Heart right ventricle (tissue), 16 donors: Measurements from ENCODE around the gene R3HCC1L. TPM values are rescaled to one million over a fixed set of nuclear protein-coding genes. Genes with fewer than 3 reads are reported as not detected.

ENCODE experiments used
- ATAC-seq, 8 donors: fragments of 200-7000 bp; cut with Tn5 transposase; one replicate each; pipeline ENCODE4 v1.9.1; 2020; ENCODE audit warnings: mild to moderate bottlenecking in 8 of 8, moderate library complexity in 8 of 8, moderate number of reproducible peaks in 1 of 8
- DNase-seq, 2 donors: peaks; one replicate each; pipeline ENCODE4 v3.0.0-alpha.2; 2020
- H3K27ac ChIP-seq, 10 donors: fragments of 200-600 bp; sonication (generic) in 2 of 10; one replicate each; pipeline versions ENCODE4 v1.5.0 to v1.8.0; 2020 to 2022; ENCODE audit warnings: mild to moderate bottlenecking in 3 of 10
- H3K27me3 ChIP-seq, 7 donors: fragments of 200-600 bp; one replicate each; pipeline ENCODE4 v1.8.0; 2021 to 2022; ENCODE audit warnings: mild to moderate bottlenecking in 2 of 7
- H3K36me3 ChIP-seq, 9 donors: fragments of 200-600 bp; sonication (generic) in 1 of 9; one replicate each; pipeline versions ENCODE4 v1.5.0 to v1.8.0; 2020 to 2022; ENCODE audit warnings: mild to moderate bottlenecking in 2 of 9
- H3K4me1 ChIP-seq, 9 donors: fragments of 200-600 bp; sonication (generic) in 1 of 9; one replicate each; pipeline versions ENCODE4 v1.5.0 to v1.8.0; 2020 to 2022; ENCODE audit warnings: mild to moderate bottlenecking in 4 of 9
- H3K4me3 ChIP-seq, 10 donors: fragments of 200-600 bp; sonication (generic) in 2 of 10; one replicate each; pipeline versions ENCODE4 v1.5.0 to v1.8.0; 2020 to 2022; ENCODE audit warnings: mild to moderate bottlenecking in 7 of 10, moderate library complexity in 2 of 10
- H3K9me3 ChIP-seq, 11 donors: fragments of 200-600 bp in 10 of 11; sonication (generic) in 2 of 11; one replicate each; pipeline versions ENCODE4 v1.5.0 to v1.8.0; 2013 to 2022; ENCODE audit warnings: mild to moderate bottlenecking in 2 of 11, control low read depth in 1 of 11, moderate library complexity in 1 of 11
- CTCF ChIP-seq, 9 donors: fragments of 200-600 bp; sonication (generic) in 2 of 9; IDR thresholded peaks; one replicate each; pipeline versions ENCODE4 v1.5.0 to v1.8.0; 2021 to 2022; ENCODE audit warnings: antibody characterized with exemption in 9 of 9, mild to moderate bottlenecking in 5 of 9, moderate library complexity in 1 of 9
- WGBS, 2 donors: extraction: QIAGEN DNeasy Blood & Tissue Kit; methylation state at CpG; one replicate each; pipeline ENCODE4 v1.1.7; 2013; ENCODE audit warnings: inconsistent platforms in 1 of 2; 5-methylcytosine and 5-hydroxymethylcytosine counted together
- intact Hi-C, 10 donors: fragments of 100-400 bp; cut with DNase I; formaldehyde crosslinking; loops; one replicate each; pipeline versions ENCODE4 v1.11.1 to v1.14.2; 2022
- polyA plus RNA-seq, 2 donors: library from polyadenylated mRNA; stranded (reverse); fragments of 200-250 nt; gene quantifications; one replicate each; pipeline ENCODE4 v1.2.3, GENCODE V29; 2013
- total RNA-seq, 10 donors: library from RNA; stranded (reverse); fragmentation: NEBNext Ultra II Directional in 3 of 10; extraction: Animal tissue kit (Norgen Biotek cat#: 25700) in 3 of 10; gene quantifications; one replicate each; pipeline versions ENCODE4 v1.2.1 to v1.2.4, GENCODE V29; 2021 to 2023
- donor health status: Arrhythmogenic right ventricular cardiomyopathy.
- donor health status: ischemic (EF 13 %, LVEDD 7.1; RV severe dilation, severe dysfunction).
- donor health status: healthy with polysubstance abuse.
- donor health status: DM: no; HTN: yes; CAD: no.
- donor health status: DM: no; HTN: no; CAD: no.
- donor health status: ischemic (EF 25% LVEDD 6.9; RV normal size, moderate dysfunction).
- donor health status: ischemic (EF 25% LVEDD 5.7; RV mildly dilated, moderate dysfunction).
- donor health status: healthy.
- donor health status: DM: yes; HTN: yes; CAD: no.
- donor health status: Ischemic cardiomyopathy.
- donor health status: ischemic (EF 35%, LVEDD 5.7; RV mildly dilated, moderate dysfunction).
- donor health status: nonischemic (EF 11% LVEDD 7.7; RV severe dilation, severe dysfunction).
- donor health status: DM: yes; HTN: yes; CAD: no.
- donor health status: PGD.
- donor health status: ischemic (EF 29% LVEDD 5.4; RV normal size, mild dysfunction).
- donor health status: nonischemic (EF 23%, LVEDD 6.1; RV moderate dilation, normal function).

R3HCC1L gene
- total and polyA plus RNA-seq, 12 donors = 3.3 to 6.9 (median 5.2) TPM

GRCh38 chr10:98101366-98101765 is 33.1 kb upstream of the R3HCC1L start:
- Histone ChIP-seq H3K4me3 (no peak overlapping the region), H3K27me3 (peaks cover 0 to 18% (median 0%) of the 10 kb centered on the region in 7 donors), H3K4me1 (no peaks in the 10 kb centered on the region), H3K27ac (no peak overlapping the region), H3K9me3 (no peaks in the 10 kb centered on the region), H3K36me3 (no peaks in the 10 kb centered on the region)
- intact Hi-C loops = no loop called here
- DNase-seq (no peak), ATAC-seq (no peak)
- TF ChIP-seq CTCF (IDR thresholded peaks at IDR 0.05) = no peak
- 74 to 84% methylated on average over 2 of the region's 2 CpGs for WGBS, 2 donors

GRCh38 chr10:98104125-98104524 is 30.3 kb upstream of the R3HCC1L start:
- no peaks in the 10 kb centered on the region for H3K4me1 ChIP-seq
- no peak for TF ChIP-seq CTCF (IDR thresholded peaks at IDR 0.05)
- no peaks in the 10 kb centered on the region for H3K36me3 ChIP-seq
- no peak for DNase-seq
- no peak for ATAC-seq
- peaks cover 0 to 12% (median 0%) of the 10 kb centered on the region in 7 donors for H3K27me3 ChIP-seq
- H3K4me3 ChIP-seq = no peak overlapping the region
- H3K27ac ChIP-seq = no peak overlapping the region
- intact Hi-C loops = no loop called here
- H3K9me3 ChIP-seq = no peaks in the 10 kb centered on the region
- 63 to 82% methylated on average over 3 of the region's 3 CpGs for WGBS, 2 donors

- H3K4me3 ChIP-seq = no peak overlapping the region
- H3K9me3 ChIP-seq = no peaks in the 10 kb centered on the region
- no peak for DNase-seq
- whole genome bisulfite sequencing, 2 donors = 87% methylated on average over 1 of the region's 1 CpG
- no peak overlapping the region for H3K27ac ChIP-seq
- TF ChIP-seq CTCF (IDR thresholded peaks at IDR 0.05) = no peak
- H3K4me1 ChIP-seq = no peaks in the 10 kb centered on the region
- no peak for ATAC-seq
- peaks cover 0 to 22% (median 15%) of the 10 kb centered on the region in 7 donors for H3K27me3 ChIP-seq
- intact Hi-C loops = no loop called here
- H3K36me3 ChIP-seq = no peaks in the 10 kb centered on the region
Measured at GRCh38 chr10:98106531-98106930, 27.9 kb upstream of the R3HCC1L start.

GRCh38 chr10:98107644-98108430 is 26.6 kb upstream of the R3HCC1L start:
- no peak for TF ChIP-seq CTCF (IDR thresholded peaks at IDR 0.05)
- H3K4me1 ChIP-seq = no peaks in the 10 kb centered on the region
- H3K27ac ChIP-seq = no peak overlapping the region
- no peaks in the 10 kb centered on the region for H3K9me3 ChIP-seq
- intact Hi-C loops = no loop called here
- 63 to 70% methylated on average over 10 of the region's 10 CpGs for WGBS, 2 donors
- no peaks in the 10 kb centered on the region for H3K36me3 ChIP-seq
- H3K4me3 ChIP-seq = no peak overlapping the region
- DNase-seq (no peak), ATAC-seq (no peak)
- H3K27me3 ChIP-seq = peaks cover 0 to 27% (median 21%) of the 10 kb centered on the region in 7 donors
